ENCODE measurements around the gene ZBTB20. TPM values are rescaled to one million over a fixed set of nuclear protein-coding genes. Genes with fewer than 3 reads are reported as not detected.

The ZBTB20 gene
- polyA plus RNA-seq, 1 donor from 2014 or later: 4.8 TPM

- Histone ChIP-seq H3K9me3 (ENCODE audit: low read length) (no peaks in the 10 kb centered on the region), H3K9ac (ENCODE audit: low read length) (no peak overlapping the region), H3F3A (ENCODE audit: insufficient read depth, low read length, poor library complexity, severe bottlenecking) (no peaks in the 10 kb centered on the region), H4K20me1 (ENCODE audit: insufficient read depth) (no peaks in the 10 kb centered on the region), H3K4me2 (ENCODE audit: low read length) (no peak overlapping the region), H3K27me3 (ENCODE audit: insufficient read depth, low read depth, low read length) (no peaks in the 10 kb centered on the region), H2AFZ (ENCODE audit: low read depth, low read length) (no peak overlapping the region), H3K4me3 (ENCODE audit: low read length) (no peak overlapping the region), H3K27ac (ENCODE audit: low read length) (no peak overlapping the region), H3K9me2 (ENCODE audit: insufficient read depth, low read length) (no peaks in the 10 kb centered on the region), H3K36me3 (ENCODE audit: insufficient read depth, low read length) (no peaks in the 10 kb centered on the region), H3K79me2 (replicated peaks; ENCODE audit: insufficient read depth, low read length) (no peaks in the 10 kb centered on the region)
- TF ChIP-seq RAD21 (conservative IDR thresholded peaks at IDR 0.05) (no peak), REST (IDR thresholded peaks at IDR 0.05; ENCODE audit: borderline replicate concordance) (no peak), CTCF (IDR thresholded peaks at IDR 0.05; ENCODE audit: poor library complexity, severe bottlenecking) (no peak), POLR2AphosphoS5 (IDR thresholded peaks at IDR 0.05) (no peak), SMC3 (conservative IDR thresholded peaks at IDR 0.05; ENCODE audit: poor library complexity) (no peak), EZH2 (IDR thresholded peaks at IDR 0.05; ENCODE audit: borderline replicate concordance, insufficient read depth, low read length, poor library complexity, severe bottlenecking) (no peak), MXI1 (conservative IDR thresholded peaks at IDR 0.05; ENCODE audit: poor library complexity, severe bottlenecking) (no peak), TAF1 (IDR thresholded peaks at IDR 0.05; ENCODE audit: low read depth) (no peak), EP300 (conservative IDR thresholded peaks at IDR 0.05; ENCODE audit: poor library complexity, severe bottlenecking) (no peak)
Measured at GRCh38 chr3:115022199-115022598, 124.9 kb downstream of the ZBTB20 start.

GRCh38 chr3:115021061-115021460 is 126.0 kb downstream of the ZBTB20 start:
- H3K9me2 ChIP-seq (ENCODE audit: insufficient read depth, low read length): no peaks in the 10 kb centered on the region

More at GRCh38 chr3:115021061-115021460, 126.0 kb downstream of the ZBTB20 start:
- H3K27me3 ChIP-seq (ENCODE audit: insufficient read depth, low read depth, low read length): no peaks in the 10 kb centered on the region
- H3F3A ChIP-seq (ENCODE audit: insufficient read depth, low read length, poor library complexity, severe bottlenecking): no peaks in the 10 kb centered on the region
- H3K9ac ChIP-seq (ENCODE audit: low read length): no peak overlapping the region
- no peak overlapping the region for H2AFZ ChIP-seq (ENCODE audit: low read depth, low read length)
- TF ChIP-seq POLR2AphosphoS5 (IDR thresholded peaks at IDR 0.05) (no peak), EZH2 (IDR thresholded peaks at IDR 0.05; ENCODE audit: borderline replicate concordance, insufficient read depth, low read length, poor library complexity, severe bottlenecking) (no peak), TAF1 (IDR thresholded peaks at IDR 0.05; ENCODE audit: low read depth) (no peak), REST (IDR thresholded peaks at IDR 0.05; ENCODE audit: borderline replicate concordance) (no peak), EP300 (conservative IDR thresholded peaks at IDR 0.05; ENCODE audit: poor library complexity, severe bottlenecking) (no peak), CTCF (IDR thresholded peaks at IDR 0.05; ENCODE audit: poor library complexity, severe bottlenecking) (no peak), SMC3 (conservative IDR thresholded peaks at IDR 0.05; ENCODE audit: poor library complexity) (no peak), RAD21 (conservative IDR thresholded peaks at IDR 0.05) (no peak), MXI1 (conservative IDR thresholded peaks at IDR 0.05; ENCODE audit: poor library complexity, severe bottlenecking) (no peak)
- H3K79me2 ChIP-seq (replicated peaks; ENCODE audit: insufficient read depth, low read length): no peaks in the 10 kb centered on the region
- no peak overlapping the region for H3K4me2 ChIP-seq (ENCODE audit: low read length)
- no peaks in the 10 kb centered on the region for H3K36me3 ChIP-seq (ENCODE audit: insufficient read depth, low read length)
- no peaks in the 10 kb centered on the region for H4K20me1 ChIP-seq (ENCODE audit: insufficient read depth)
- H3K9me3 ChIP-seq (ENCODE audit: low read length): no peaks in the 10 kb centered on the region
- no peak overlapping the region for H3K4me3 ChIP-seq (ENCODE audit: low read length)
- no peak overlapping the region for H3K27ac ChIP-seq (ENCODE audit: low read length)

All from neural cell (in vitro differentiated cells).